Stimulated activated CD4-positive, alpha-beta T cell treated with anti-CD3 and anti-CD28 coated beads, Interleukin-1b, Interleukin-23, amount 100 ng/mL, for 4 hours (primary cell): ENCODE data around the gene ZNF446.
A peak's percentile ranks its signal among the peaks of the same experiment; 100 is the strongest.
"Not testable (repeated sequence)": the region's sequence is repeated elsewhere in the genome, so short reads cannot be mapped to it uniquely, and the experiment has no call there.

Experiments
- DNase-seq, 2 donors: peaks; one replicate each; pipeline ENCODE4 v3.0.0-alpha.2; 2020; ENCODE audit warnings: low read depth in 2 of 2

ZNF446 gene

DNA sequence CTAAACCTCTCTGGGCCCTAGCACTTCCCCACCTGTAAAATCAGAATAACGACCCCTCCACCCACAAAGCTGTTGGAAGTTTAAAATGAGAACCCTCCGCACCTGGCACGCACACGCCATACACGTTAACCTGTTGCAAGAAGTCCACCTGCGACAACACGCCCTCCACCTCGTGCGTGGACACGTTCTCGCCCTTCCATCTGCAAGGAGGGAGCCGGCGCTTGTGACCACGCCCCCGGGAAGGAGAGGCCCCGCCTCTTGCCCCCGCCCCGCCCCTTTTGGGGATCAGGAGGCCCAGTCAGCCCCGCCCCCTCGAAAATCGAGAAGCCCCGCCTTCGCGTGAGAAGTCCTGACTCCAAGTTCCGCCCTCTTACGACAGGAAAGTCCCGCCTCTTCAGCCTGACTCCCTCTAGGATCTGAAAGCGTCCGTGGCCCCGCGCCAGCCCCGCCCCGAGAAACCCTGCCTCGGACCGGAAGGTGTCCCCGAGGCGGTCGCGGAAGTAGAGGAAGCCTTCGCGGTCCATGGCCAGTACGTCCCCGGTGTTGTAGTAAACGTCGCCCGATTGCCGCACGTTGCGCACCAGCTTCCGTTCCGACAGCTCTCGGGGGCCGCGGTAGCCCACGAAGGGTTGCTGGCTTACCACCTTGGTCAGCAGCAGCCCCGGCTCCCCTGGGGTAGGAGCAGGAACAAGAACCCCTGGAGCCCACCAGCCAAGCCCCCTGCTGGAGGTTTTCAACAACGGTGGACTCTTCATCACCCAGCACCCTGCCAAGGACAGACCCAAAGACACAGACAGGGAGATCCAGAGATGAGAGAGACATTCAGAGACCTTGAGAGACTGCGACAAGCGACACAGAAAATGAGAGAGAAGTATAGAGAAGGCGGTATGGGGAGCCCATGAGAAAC is 23.1 kb downstream of the ZNF446 start:
- peak; percentile 93 to 97 for DNase-seq

DNA sequence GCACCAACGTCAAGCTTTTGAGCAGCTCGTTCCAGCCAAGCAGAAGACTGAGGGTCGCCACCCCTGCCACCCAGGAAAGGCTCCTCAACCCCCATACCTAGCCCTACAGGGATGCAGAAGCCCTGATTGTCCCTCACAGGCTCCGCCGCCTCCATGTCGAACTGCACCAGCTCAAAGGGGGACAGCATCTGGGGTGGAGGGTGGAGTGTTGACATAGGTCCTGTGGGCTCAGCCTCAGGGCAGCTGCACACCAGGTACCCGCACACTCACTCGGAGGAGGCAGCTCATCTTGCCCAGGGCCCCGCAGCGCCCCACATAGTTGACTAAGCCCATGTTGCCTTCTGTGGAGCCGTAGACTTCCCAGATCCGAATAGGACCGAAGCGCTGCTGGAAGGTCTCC is 24.1 kb downstream of the ZNF446 start:
- no peak for DNase-seq

DNA sequence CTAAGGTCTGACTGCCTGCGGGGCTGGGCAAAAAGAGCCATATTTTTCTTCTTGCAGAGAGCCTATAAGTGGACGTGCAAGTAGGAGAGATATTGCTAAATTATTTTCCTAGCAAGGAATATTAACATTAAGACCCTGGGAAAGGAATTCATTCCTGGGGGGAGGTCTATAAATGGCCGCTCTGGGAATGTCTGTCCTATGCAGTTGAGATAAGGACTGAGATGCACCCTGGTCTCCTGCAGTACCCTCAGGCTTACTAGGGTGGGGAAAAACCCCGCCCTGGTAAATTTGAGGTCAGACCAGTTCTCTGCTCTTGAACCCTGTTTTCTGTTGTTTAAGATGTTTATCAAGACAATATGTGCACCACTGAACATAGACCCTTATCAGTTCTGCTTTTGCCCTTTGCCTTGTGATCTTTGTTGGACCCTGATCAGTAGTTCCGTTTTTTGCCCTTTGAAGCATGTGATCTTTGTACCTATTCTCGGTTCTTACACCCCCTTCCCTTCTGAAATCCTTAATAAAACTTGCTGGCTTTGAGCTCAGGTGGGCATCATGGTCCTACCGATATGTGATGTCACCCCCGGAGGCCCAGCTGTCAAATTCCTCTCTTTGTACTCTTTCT is 31.6 kb downstream of the ZNF446 start:
- DNase-seq = not testable (repeated sequence)

DNA sequence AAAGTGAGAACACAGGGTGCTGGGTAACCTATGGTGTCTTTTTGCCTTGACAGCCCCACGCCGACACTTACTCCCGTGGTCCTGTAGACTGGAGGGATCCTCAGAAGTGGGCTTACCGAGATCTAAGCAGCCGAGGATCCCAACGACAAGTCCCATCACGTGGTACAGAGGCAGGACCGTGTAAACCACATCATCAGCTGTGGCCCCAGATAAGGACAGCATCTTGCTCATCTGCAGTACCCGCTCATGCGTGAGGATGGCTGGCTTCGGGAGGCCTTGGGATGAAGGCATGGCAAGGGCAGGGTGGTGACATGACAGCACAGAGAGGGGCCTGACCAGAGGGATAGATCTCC is 33.6 kb downstream of the ZNF446 start:
- no peak for DNase-seq

DNA sequence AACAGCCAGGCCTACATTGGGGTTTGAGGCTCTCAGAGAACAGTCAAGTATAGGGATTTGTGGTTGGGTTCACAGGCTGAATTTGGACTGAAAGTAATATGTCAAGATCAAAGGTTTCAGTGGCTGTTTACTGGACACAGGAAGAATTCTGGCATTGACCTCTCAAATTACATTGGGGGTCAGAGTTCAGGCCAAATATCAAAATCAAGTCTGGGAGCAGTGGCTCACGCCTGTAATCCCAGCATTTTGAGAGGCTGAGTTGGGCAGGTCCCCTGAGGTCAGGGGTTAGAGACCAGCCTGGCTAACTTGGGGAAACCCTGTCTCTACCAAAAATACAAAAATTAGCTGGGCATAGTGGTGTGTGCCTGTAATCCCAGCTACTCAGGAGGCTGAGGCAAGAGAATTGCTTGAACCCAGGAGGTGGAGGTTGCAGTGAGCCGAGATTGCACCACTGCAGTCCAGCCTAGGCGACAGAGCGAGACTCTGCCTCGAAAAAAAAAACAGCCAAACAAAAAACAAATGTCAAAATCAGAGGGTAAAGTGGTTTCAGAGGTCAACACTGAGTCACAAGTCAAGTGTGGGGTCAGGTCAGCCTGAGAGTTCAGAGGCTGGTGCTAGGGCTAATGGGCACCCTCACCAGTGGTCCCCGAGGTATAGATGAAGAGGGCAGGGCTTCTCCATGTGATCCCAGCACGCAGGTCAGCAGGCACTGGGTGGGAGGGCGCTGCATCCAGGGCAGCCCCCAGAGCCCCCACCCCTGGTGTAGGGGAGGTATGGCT is 34.1 kb downstream of the ZNF446 start:
- DNase-seq = no peak

DNA sequence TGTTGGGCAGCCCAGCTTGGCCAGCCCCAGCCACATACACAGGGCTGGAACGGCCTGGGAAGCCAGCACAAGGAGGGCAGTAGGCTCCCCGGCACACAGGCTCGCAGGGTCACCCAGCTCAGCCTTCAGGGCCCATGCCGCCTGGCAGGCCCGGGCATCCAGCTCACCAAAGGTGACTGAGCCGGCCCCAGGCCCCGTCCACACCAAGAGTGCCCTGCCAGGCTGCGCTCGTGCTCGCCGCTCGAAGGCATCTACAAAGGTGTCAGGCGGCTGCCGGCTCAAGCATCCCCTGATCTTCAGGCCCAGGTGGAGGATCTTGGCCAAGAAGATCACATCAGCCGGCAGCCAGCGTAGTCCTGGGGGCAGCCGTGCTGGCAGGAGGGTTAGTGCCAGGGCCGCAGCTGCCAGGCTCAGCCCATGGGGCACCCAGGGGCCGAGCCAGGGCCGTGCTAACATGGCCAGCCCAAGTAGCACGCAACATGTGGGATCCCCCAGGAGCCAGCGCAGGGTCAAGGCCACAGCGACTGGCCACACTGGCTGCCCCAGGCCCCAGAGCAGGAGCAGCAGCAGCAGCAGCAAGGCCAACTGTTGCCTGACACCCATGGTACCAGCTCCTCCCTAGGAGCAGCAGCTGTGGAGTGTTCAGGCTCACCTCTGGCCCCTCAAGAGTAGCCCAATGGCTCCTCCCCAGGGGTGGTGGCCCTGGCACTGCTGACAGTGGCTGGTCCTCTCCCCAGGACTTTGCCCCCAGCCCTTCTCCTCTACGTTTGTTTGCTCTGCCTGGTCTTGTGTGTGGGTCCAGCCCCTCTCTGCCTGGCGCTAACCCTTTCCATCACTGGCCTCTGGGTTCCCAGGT is 35.4 kb downstream of the ZNF446 start, which contains the start of gene SLC27A5:
Gene SLC27A5, minus strand, starts transcription at position 640 of the 856 bp plus-strand sequence. Its CDS starts 37 bp downstream, at position 603.
- no peak for DNase-seq

DNA sequence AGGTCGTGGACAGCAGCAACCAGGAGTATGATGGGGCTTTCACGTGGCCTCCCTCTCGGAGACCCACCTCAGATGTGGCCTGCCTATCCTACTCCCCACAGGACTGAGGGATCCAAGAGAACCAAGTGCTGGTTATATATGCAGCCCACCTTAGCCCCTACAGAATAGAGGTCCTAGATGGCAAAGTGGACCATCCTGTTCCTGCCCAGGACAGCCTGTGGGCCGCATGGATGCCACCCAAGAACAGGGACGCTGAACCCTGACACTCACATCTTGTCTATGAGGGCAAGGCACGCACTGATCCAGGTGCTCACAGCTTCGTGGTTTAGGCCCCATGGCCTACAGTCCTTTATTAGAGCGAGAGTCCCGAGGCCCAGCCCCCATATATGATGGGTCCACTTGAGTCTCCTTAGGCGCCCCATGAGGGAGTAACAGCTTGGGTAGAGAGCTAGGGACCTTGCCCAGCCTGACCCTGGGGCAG is 37.1 kb downstream of the ZNF446 start:
- DNase-seq = no peak

DNA sequence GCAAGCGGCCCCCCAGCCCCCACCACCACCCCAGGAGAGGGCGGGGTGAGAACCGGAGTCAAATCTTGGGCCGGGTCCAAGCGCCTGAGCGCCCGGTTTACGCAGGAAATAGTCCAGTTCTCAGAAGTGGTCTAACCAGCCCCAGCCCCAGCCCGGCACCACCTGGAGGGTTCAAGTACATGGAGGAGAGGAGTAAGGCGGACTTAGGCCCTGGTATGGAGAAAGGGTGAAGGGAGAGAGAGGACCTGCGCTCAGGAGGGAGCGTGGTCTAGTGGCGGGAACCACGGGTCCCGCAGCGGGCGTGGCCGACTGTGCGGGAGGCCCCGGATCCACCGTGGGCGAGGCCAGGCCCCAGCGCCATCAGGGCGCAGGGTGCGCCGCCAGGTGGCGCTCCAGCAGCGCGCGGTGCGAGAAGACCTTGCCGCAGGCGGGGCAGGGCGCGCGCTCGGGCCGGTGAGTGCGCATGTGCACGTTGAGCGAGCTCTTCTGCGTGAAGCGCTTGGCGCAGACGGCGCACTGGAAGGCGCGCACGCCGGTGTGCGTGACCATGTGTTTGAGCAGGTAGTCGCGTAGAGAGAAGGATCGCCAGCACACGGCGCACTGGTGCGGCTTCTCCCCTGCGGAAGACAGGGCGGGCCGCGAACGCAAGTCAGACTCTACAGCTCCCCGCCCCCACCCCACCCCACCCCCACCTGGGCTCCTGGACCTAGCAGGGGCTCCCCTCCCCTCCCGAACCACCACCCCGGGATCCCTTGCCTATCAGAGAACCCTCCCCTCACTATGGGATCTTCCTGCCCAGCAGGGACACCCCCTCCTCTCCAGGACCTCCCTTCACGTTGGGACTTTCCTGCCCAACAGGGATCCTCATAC is 37.8 kb downstream of the ZNF446 start:
- DNase-seq = peak; percentile 93 to 97

DNA sequence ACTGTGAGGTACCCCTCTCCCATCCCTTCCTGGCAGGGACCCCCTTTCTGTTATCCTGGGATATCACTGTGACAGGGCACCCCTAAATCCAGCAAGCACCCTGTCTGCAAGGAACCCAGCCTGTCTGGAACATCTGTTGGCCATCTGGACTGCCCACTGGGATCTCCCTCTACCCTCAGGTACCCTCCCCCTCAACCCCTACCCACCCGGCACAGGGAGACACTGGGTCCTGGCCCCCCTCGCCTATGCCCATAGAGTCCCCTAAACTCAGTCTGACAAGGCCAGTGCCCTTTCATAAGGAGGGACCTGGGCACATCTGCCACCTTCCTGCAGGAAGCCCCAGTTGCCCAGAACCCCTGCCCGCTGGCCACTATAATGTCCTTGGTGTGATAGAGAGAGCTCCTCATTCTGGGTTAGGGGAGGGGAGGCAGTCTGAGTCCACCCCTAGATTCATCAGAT is 38.4 kb downstream of the ZNF446 start:
- no peak for DNase-seq

DNA sequence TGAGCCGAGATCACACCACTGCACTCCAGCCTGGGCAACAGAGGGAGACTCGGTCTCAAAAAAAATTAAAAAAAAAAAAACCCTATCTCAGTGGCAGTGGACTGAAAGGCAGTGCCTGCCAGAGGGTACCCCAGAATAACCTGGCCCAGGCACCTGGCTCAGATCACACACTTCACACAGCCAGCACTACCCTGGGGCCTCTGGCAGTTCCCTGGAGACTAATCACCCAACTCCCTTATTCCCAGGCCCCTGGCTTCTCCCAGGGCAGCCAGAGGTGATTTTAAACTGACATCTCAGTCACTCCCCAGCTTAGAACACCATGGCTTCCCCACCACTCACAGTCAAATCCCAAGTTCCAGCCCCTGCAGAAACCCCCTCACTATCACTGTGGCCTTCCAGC is 39.1 kb downstream of the ZNF446 start:
- no peak for DNase-seq

DNA sequence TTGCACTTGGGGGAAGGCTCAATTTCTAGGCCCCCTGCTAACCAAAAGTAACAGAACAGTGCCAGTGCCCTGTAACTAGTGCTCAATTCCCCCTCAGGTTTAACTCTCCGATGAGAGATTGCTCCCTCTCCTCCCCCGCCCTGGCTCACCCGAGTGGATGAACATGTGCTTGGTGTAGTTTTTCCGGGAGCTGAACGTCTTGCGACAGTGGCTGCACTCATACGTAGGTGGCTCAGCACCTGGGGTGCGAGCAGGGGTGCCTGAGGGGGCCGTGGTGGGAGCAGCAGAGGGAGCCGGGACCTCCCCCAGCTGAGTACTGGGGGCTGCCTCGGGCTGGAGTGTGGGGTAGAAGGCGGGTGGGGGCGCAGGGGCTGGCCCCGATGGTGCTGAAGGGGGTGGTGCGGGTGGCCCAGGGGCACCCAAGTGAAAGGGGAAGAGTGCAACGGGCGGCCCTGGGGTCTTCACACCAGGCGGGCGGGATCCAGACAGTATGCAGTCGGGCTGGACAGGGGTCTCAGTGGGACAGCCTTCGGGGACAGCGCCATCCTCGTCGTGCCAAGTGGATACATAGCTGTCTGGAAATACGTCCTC is 40.2 kb downstream of the ZNF446 start:
- DNase-seq = no peak

DNA sequence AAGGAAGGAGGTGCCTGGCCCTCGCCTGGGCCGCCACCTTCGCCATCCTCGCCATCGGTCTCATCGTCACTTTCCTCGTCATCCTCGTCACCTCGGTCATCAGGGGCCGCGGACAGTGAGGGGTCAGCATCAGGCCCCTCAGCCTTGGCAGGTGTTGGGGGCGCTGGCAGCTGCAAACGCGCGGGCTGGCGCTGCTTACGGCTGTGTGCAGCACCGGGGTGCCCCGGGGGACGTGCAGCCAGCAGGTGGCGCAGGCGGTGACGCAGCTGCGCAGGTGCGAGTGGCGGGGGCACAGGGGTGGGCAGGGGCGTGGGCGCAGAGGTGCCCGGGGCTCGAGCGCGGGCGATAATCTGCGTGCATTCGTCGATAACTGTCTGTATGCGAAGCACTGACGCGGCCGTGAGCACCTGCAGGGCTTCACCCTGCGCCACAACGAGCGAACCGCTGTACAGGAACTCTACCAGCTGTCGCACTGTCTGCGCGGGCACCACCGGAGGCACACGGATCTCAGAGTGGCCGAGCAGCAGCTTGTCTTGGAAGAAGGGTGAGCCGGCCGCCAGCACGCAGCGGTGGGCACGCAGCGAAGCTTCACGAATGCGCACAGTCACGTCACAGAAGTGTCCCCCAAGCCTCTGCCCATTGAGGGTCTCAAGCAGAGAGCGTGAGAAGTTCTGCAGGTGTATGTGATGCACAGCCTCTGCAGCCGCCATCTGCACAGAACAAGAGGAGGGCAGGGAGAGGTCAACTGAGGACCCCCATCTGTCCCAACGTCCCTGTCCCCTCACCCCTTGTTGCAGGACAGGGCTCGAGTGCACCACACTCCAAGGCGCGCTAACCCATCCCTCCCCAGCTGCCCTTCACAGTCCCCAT is 41.0 kb downstream of the ZNF446 start:
- no peak for DNase-seq

DNA sequence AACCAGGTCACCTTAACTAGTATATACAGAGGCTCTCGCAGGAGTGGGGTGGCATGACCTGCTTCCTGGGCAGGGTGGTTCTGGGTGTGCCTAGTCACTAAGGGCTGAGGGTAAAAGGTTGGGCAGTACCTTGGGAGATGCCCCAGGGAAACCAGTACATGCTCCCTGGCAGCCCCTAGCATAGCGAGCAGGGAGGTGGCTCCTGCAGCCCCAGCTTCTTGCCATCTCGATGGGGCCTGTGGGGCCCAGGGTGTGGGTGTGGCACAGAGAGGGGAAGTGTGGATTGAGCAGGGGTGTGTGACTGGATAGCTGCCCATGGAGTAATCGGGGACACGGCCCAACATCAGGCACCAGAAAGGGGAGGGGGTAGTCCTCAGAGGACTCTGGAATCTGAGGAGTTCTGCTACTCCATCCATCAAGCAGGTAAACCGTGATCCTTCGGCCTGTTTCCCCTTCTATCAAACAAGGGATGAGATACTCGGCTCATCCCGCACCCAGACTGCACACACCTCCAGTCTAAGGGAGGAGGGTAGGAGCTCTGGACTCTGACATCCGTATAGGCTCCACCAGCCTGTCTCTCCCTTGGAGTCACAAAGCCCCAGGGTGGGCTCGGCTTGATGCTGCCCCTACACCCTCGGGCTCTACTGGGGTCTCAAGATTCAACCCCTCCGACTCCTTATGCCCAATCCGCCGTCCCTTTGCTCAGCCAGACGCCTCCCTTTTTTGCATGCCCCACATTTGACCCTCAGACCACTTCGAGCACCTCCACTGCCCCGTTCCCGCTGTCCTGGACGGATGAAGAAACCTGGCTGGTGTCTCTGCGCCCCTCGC is 42.3 kb downstream of the ZNF446 start:
- DNase-seq = no peak

DNA sequence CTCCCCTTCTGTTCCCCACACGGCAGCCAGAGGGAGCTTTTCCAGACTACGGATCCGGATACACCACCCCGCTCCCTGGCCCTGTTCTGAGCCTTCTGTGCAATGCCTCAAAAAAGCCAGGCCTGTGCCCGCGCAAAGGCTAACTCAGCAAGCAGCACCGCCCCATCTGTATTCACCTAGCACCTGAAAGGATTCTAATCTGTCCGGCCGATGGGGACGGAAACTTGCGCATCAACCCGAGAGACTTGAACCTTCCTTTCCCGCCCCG is 42.9 kb downstream of the ZNF446 start:
- no peak for DNase-seq

DNA sequence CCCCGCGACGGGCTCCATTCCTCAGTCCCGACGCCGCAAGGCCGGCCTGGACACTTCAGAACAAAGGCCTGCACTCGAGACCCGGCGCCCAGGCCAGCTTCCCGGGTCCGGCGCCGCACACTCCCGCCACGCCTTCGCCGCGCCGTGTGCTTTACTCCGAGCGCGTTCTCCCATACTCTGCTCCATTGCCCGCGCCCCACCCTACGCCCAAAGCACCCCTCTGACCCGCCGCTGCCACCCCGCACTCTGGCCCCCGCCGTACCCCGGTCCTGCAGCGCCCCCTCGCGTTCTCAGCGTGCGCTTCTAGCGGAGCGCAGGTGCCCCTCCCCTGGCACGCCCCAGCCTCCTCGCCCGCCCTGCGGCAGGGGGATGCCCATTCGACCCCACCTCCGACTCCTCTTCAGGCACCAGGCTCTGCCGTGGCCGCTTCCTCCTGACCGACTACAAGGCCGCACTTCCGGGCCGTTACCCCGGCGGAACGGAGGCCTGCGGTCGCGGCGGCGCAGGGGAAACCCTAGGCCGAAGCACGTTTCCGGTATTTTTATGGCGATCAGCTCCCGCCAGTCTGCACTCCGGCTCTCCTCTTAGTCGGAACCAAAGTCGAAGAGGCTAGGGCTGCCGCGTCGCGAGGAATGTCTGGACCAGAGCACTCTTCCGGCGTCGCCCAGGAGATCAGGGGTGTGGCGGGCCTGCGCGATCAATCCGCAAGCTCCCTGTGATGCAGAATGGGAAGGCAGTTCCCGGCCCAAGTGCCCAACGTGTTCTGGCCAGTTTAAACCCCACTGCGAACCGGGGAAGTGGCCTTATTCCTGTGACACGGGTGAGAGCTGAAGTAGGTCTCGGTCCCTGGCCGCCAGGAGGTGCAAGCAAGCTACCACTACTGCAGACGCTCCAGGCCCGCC is 43.5 kb downstream of the ZNF446 start, which contains the start of gene ZBTB45:
Gene ZBTB45, minus strand, starts transcription at position 456 of the 902 bp plus-strand sequence. CDS start 2,137 bp downstream, outside the sequence.
- peak; percentile 80 to 89 for DNase-seq

DNA sequence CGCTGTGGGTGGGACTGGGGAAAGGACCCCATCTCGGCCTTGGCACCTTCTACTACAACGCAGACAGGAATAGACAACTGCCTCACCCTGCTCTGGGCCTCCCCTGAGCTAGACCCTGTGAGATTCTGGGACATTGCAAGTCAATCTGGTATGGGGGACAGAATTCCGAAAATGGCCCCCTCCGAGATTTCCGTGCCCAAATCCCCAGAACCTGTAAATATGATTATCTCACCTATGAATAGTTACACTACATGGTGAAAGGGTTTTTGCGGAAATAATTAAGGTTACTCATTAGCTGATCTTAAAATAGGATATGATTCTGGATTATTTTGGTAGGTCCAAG is 44.1 kb downstream of the ZNF446 start:
- DNase-seq = no peak

DNA sequence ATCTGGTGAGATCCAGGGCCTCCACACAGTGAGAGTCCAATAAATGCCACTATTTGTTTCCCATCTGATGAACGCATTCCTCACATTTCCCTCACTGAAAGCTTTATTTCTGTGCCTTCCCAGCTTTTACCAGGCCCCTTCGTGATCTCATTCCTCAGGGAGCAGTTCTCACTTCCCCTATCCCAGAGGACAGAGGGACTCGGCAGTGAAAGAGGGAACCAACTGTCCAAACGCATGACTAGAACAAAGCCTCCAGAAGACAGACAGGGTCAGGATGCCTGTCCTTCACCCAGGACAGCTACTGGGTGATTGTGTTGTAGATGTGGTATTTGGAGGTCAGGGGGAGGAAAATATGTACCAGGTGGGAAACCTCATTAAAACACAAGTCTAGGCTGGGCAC is 45.5 kb downstream of the ZNF446 start:
- DNase-seq = no peak
